Testis (tissue), 2 donors: ENCODE measurements around the gene TUBGCP3.

Source experiments
- CTCF ChIP-seq, 3 experiments: fragments of 450-650 bp in 2 of 3; fragments of 200-600 bp in 1 of 3; sonication (generic) in 1 of 3; IDR thresholded peaks; one replicate each; pipeline ENCODE4 v1.5.1; 2016 to 2019; ENCODE audit warnings: antibody characterized with exemption in 3 of 3, mild to moderate bottlenecking in 2 of 3, moderate library complexity in 1 of 3
- POLR2A ChIP-seq: fragments of 450-650 bp; IDR thresholded peaks from one replicate; pipeline ENCODE4 v1.6.1; 2017; ENCODE audit warnings: antibody characterized with exemption, mild to moderate bottlenecking, moderate library complexity

- no peak for TF ChIP-seq CTCF (IDR thresholded peaks at IDR 0.05)
- TF ChIP-seq POLR2A = no peak
Measured at GRCh38 chr13:112618501-112618900, 30.5 kb upstream of the TUBGCP3 start.
